Thoracic aorta (tissue), 2 donors: ENCODE results near the gene AXIN1. TPM values are rescaled to one million over a fixed set of nuclear protein-coding genes. Genes with fewer than 3 reads are reported as not detected.

Experiments
- ATAC-seq: fragments of 150-250 bp; one replicate; pipeline ENCODE4 v1.8.0; 2017; ENCODE audit warnings: low read depth; ENCODE audit not compliant: insufficient number of reproducible peaks, low FRiP score
- DNase-seq: peaks from one replicate; pipeline ENCODE4 v3.0.0-alpha.2; 2020; ENCODE audit warnings: low spot score
- H3K27ac ChIP-seq, 2 donors: fragments of 200-600 bp; sonication (generic); 1 replicate in 1 of 2; 2 replicates in 1 of 2; pipeline ENCODE4 v1.5.1; 2016; ENCODE audit warnings: mild to moderate bottlenecking in 2 of 2, moderate library complexity in 2 of 2
- H3K27me3 ChIP-seq: fragments of 200-600 bp; sonication (generic); replicated peaks from 2 replicates; pipeline ENCODE4 v1.6.0; 2016; ENCODE audit warnings: mild to moderate bottlenecking; ENCODE audit not compliant: insufficient read depth
- H3K36me3 ChIP-seq: fragments of 200-600 bp; sonication (generic); one replicate; pipeline ENCODE4 v1.5.1; 2016
- H3K4me1 ChIP-seq, 2 donors: fragments of 200-600 bp; sonication (generic); 1 replicate in 1 of 2; 2 replicates in 1 of 2; pipeline versions ENCODE4 v1.5.1 to v1.6.0; 2016; ENCODE audit warnings: low read depth in 2 of 2, mild to moderate bottlenecking in 1 of 2; ENCODE audit not compliant: control insufficient read depth in 1 of 2
- H3K4me3 ChIP-seq: fragments of 200-600 bp; sonication (generic); 2 replicates; pipeline ENCODE4 v1.5.1; 2016; ENCODE audit warnings: mild to moderate bottlenecking
- H3K9me3 ChIP-seq: fragments of 200-600 bp; sonication (generic); 2 replicates; pipeline ENCODE4 v1.5.1; 2016
- total RNA-seq, 2 donors: library from RNA; depleted of rRNA; stranded (reverse); fragments of >200 nt; gene quantifications; one replicate each; pipeline versions ENCODE4 v1.1.0 to v1.2.3, GENCODE V29; 2016
- TF ChIP-seq, protein P1 (sequence below): fragments of 200-600 bp; sonication (generic); IDR thresholded peaks from one replicate; pipeline ENCODE4 v1.5.1; 2019; ENCODE audit warnings: antibody characterized with exemption

Gene AXIN1
- total RNA-seq, 2 donors from 2014 or later, result 20.0 to 27.2 TPM

DNA sequence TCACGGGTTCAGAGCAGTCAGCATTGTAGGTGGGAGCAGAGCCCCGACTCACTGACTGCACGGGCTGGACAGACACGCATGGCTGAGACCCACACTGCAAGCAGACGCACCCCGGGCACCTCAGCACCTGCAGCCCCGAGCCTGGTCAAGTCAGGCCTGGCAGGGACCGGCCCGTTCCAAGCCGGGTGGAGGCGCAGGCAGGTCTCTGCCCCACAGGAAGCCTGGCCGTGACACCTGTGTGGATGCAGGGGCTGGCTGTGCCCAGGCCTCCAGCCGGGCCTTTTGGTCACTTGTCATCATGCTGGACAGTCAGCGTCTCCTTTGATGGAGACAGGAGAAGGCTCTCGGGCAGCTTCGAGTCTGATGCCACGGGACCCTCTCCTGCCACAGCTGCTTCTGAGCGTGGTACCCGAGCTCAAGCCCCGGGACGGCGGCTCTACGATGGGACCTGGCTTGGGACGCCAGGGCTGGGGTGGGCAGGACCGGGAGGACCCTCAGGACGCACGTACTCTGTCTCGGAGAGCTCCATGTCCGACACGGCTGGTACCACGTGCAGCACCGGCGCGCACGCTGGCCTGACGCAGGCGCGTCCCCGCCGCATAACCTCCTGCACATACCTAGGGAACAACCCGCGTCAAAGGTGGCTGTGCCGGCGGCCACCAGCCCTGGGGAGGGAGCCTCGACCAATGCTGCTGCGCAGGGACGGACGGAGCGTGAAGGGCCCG is 61.7 kb downstream of the AXIN1 start:
- DNase-seq, result no peak
- Histone ChIP-seq H3K4me3 (no peak overlapping the region), H3K4me1 (no peaks in the 10 kb centered on the region), H3K27me3 (no peaks in the 10 kb centered on the region), H3K36me3 (peaks cover 33% of the 10 kb centered on the region), H3K27ac (no peak overlapping the region), H3K9me3 (no peaks in the 10 kb centered on the region)
- TF ChIP-seq, protein P1, sequence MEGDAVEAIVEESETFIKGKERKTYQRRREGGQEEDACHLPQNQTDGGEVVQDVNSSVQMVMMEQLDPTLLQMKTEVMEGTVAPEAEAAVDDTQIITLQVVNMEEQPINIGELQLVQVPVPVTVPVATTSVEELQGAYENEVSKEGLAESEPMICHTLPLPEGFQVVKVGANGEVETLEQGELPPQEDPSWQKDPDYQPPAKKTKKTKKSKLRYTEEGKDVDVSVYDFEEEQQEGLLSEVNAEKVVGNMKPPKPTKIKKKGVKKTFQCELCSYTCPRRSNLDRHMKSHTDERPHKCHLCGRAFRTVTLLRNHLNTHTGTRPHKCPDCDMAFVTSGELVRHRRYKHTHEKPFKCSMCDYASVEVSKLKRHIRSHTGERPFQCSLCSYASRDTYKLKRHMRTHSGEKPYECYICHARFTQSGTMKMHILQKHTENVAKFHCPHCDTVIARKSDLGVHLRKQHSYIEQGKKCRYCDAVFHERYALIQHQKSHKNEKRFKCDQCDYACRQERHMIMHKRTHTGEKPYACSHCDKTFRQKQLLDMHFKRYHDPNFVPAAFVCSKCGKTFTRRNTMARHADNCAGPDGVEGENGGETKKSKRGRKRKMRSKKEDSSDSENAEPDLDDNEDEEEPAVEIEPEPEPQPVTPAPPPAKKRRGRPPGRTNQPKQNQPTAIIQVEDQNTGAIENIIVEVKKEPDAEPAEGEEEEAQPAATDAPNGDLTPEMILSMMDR, result no peak
- no peak for ATAC-seq

DNA sequence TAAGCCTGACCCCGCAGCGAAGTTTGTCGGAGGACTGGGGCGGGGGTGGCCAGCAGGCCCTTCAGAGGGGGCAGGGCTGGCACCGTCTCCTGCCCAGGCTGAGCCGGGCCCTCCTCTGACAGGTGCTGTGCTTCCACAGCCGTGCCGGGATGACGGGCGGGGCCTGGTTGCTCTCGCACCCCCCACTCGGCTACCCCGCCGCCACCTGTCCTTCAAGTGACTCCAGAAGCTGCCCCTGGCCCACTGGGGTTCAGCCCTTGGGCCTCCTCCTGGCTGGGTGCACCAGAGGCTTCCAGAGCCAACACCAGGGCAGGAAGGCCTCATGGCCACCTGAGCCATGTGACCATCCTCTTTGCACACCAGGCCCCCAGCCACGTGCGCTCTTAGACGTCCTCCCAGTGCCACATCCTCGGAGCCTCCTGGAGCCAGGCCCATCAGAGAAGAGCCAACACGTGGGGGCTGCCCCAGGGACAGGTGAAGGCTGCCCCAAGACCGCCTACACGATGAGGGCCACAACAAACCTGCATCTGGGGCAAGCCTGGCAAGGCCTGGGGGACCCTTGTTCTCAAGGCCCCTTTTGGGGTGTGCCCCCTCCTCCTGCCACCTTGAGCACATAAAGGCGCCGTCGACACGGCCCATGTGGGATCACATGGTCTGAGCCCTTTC is 62.4 kb downstream of the AXIN1 start:
- Histone ChIP-seq H3K9me3 (no peaks in the 10 kb centered on the region), H3K36me3 (peaks cover 33% of the 10 kb centered on the region), H3K4me3 (no peak overlapping the region), H3K27me3 (no peaks in the 10 kb centered on the region), H3K4me1 (no peaks in the 10 kb centered on the region), H3K27ac (no peak overlapping the region)
- TF ChIP-seq, protein P1, result no peak
- no peak for ATAC-seq
- no peak for DNase-seq

DNA sequence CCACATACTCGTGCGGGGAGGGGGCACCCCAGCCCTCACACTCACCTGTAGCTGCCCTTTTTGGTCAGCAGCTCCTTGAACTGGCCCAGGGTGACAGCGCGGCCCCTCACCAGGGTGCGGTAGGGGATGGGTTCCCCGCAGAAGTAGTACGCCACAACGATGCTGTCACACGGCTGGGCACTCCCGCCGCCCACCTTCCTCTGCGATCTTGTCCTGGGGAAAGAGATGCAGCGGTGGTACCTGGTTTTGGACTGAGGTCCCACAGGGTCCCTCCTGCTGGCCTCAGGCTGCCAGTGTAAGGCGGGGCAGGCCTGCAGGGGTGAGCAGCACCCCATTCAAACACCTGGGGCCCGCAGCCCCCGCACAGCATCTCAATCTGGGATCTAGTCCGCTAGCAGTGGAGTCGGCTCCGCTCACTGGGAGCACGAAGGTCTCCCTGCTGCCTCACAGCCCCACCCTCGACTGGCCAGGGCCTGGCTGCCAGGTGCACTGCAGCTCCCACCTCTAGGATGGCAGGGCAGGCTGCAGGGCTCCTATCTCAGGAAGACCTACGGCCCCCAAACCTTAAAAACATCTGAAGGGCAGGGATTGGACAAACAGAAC is 63.0 kb downstream of the AXIN1 start:
- no peak overlapping the region for H3K4me3 ChIP-seq
- no peaks in the 10 kb centered on the region for H3K4me1 ChIP-seq
- no peak for DNase-seq
- H3K27me3 ChIP-seq, result no peaks in the 10 kb centered on the region
- TF ChIP-seq, protein P1, result no peak
- ATAC-seq, result no peak
- H3K36me3 ChIP-seq, result peaks cover 33% of the 10 kb centered on the region
- no peak overlapping the region for H3K27ac ChIP-seq
- H3K9me3 ChIP-seq, result no peaks in the 10 kb centered on the region

DNA sequence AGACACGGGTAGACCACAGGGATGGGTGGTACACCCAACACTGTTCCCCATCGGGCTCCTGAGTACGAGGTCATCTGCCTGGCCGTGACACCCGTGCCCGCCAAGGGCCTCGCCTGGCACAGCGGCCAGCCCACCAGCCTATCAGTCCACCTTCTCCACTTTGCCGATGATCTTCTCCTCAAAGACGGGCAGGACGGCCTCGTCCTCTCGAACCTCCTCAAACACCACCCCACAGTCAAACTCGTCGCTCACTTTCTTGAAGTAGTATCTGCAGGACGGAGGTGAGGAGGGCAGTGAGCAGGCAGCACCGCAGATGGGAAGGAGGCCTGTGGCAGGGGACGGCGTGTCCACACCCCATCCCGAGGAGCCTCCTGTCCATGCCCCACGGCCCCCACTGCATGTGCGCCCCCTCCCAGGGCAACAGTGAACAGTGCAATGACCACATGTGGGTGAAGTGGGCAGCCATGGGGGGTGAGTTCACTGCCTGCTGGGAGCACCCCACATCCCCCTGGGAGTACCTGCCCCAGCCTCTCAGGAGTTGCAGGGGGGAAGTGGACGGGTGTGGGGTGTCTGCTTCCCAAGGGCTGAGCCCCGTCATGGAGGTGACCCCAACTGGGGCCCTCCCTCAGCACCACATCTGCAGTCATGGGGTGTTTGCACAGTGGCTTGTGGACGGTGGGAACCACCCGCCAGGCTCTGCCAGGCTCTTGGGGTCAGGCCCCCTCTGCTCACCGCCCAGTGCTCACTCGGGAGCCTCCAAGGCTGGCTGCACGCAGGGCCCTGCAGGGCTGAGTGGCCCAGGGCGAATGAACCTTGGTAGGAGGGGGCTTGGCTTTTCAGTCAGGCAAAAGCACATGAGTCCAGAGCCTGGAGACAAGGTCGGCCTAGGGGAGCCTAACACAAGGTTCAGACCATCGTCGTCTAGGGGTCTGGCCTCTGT is 64.3 kb downstream of the AXIN1 start:
- peaks cover 33% of the 10 kb centered on the region for H3K36me3 ChIP-seq
- no peaks in the 10 kb centered on the region for H3K4me1 ChIP-seq
- no peak for ATAC-seq
- H3K27ac ChIP-seq, result no peak overlapping the region
- no peaks in the 10 kb centered on the region for H3K27me3 ChIP-seq
- TF ChIP-seq, protein P1, result no peak
- H3K4me3 ChIP-seq, result no peak overlapping the region
- H3K9me3 ChIP-seq, result no peaks in the 10 kb centered on the region
- DNase-seq, result no peak
